ENCODE measurements around the gene PIP5KL1. TPM values are rescaled to one million over a fixed set of nuclear protein-coding genes. Genes with fewer than 3 reads are reported as not detected.

Gene PIP5KL1
- total RNA-seq, 2 experiments from 2014 or later = 0.95 to 4.4 TPM

GRCh38 chr9:127923771-127924170 lies 6.8 kb downstream of the PIP5KL1 start:
- intact Hi-C loops (cut with micrococcal nuclease; ENCODE audit: unreplicated experiment) = loop anchor here (10.0 kb wide), 1 partner anchor 419 kb away; no protein-coding TSS in a partner anchor
- DNase-seq (ENCODE audit: low spot score) = no peak
- POLR2A ChIA-PET = interaction anchor here (0.6 to 1.0 kb wide), 2 partner anchors 10 to 144 kb away, joined by 3 read pairs; partner anchors contain the start of gene NAIF1

GRCh38 chr9:127923046-127923445 lies 7.5 kb downstream of the PIP5KL1 start:
- Histone ChIP-seq H3K4me3 (ENCODE audit: low read depth, low read length, poor library complexity, severe bottlenecking) (no peak overlapping the region), H3K9me3 (ENCODE audit: low read length) (no peaks in the 10 kb centered on the region), H4K20me1 (ENCODE audit: insufficient read depth, low read length) (no peaks in the 10 kb centered on the region), H3K9me2 (ENCODE audit: insufficient read depth, low read length) (no peaks in the 10 kb centered on the region), H3K4me2 (ENCODE audit: low read length) (no peak overlapping the region), H3K79me2 (ENCODE audit: insufficient read depth, low read depth, low read length) (no peaks in the 10 kb centered on the region; the same call in 1 of the 2 replicates), H2AFZ (ENCODE audit: low read length) (no peak overlapping the region), H3K36me3 (ENCODE audit: insufficient read depth, low read length) (no peaks in the 10 kb centered on the region), H3K27ac (ENCODE audit: low read depth, low read length, poor library complexity, severe bottlenecking) (no peak overlapping the region), H3K4me1 (ENCODE audit: insufficient read depth, low read length, poor library complexity, severe bottlenecking) (peaks cover 37% of the 10 kb centered on the region)
- intact Hi-C loops (cut with micrococcal nuclease; ENCODE audit: unreplicated experiment) = loop anchor here (10.0 kb wide), 1 partner anchor 418 kb away; no protein-coding TSS in a partner anchor
- TF ChIP-seq EZH2phosphoT487 (IDR thresholded peaks at IDR 0.05; ENCODE audit: borderline replicate concordance, low read depth, low read length) (no peak), CTCF (conservative IDR thresholded peaks at IDR 0.05; ENCODE audit: low read length) (no peak)
- no TSS peak for BruUV-seq (replicated peaks)
- no peak for DNase-seq (ENCODE audit: low spot score)
- POLR2A ChIA-PET = interaction anchor here (0.6 to 1.0 kb wide), 3 partner anchors 16 to 282 kb away, joined by 3 read pairs; partner anchors contain the start of gene NAIF1
- CTCF ChIA-PET (ENCODE audit: unreplicated experiment) = interaction anchor here (0.6 kb wide), 1 partner anchor 47 kb away, joined by 7 read pairs; no protein-coding TSS in a partner anchor

More at GRCh38 chr9:127923771-127924170, 6.8 kb downstream of the PIP5KL1 start:
- H3K36me3 ChIP-seq (ENCODE audit: insufficient read depth, low read length) = no peaks in the 10 kb centered on the region
- no peaks in the 10 kb centered on the region for H4K20me1 ChIP-seq (ENCODE audit: insufficient read depth, low read length)
- BruUV-seq (replicated peaks) = no TSS peak
- no peak overlapping the region for H2AFZ ChIP-seq (ENCODE audit: low read length)
- no peaks in the 10 kb centered on the region for H3K9me3 ChIP-seq (ENCODE audit: low read length)
- no peak for TF ChIP-seq CTCF (conservative IDR thresholded peaks at IDR 0.05; ENCODE audit: low read length)
- no peak for TF ChIP-seq EZH2phosphoT487 (IDR thresholded peaks at IDR 0.05; ENCODE audit: borderline replicate concordance, low read depth, low read length)
- H3K4me2 ChIP-seq (ENCODE audit: low read length) = no peak overlapping the region
- H3K27ac ChIP-seq (ENCODE audit: low read depth, low read length, poor library complexity, severe bottlenecking) = no peak overlapping the region
- H3K79me2 ChIP-seq (ENCODE audit: insufficient read depth, low read depth, low read length) = no peaks in the 10 kb centered on the region; the same call in 1 of the 2 replicates
- no peak overlapping the region for H3K4me3 ChIP-seq (ENCODE audit: low read depth, low read length, poor library complexity, severe bottlenecking)
- CTCF ChIA-PET (ENCODE audit: unreplicated experiment) = no interaction called here
- H3K9me2 ChIP-seq (ENCODE audit: insufficient read depth, low read length) = no peaks in the 10 kb centered on the region
- peaks cover 37% of the 10 kb centered on the region for H3K4me1 ChIP-seq (ENCODE audit: insufficient read depth, low read length, poor library complexity, severe bottlenecking)

- H3K4me1 ChIP-seq (ENCODE audit: insufficient read depth, low read length, poor library complexity, severe bottlenecking) = peaks cover 34% of the 10 kb centered on the region
- 0 out of 2 replicates have a peak, but pooled peaks cover 1% of the 10 kb centered on the region for H3K36me3 ChIP-seq (ENCODE audit: insufficient read depth, low read length)
- no peak overlapping the region for H2AFZ ChIP-seq (ENCODE audit: low read length)
- CTCF ChIA-PET (ENCODE audit: unreplicated experiment) = interaction anchor here (0.5 to 1.4 kb wide), 4 partner anchors 11 to 129 kb away, joined by 3 to 4 read pairs (median 4); no protein-coding TSS in a partner anchor
- H3K4me3 ChIP-seq (ENCODE audit: low read depth, low read length, poor library complexity, severe bottlenecking) = no peak overlapping the region
- H3K27ac ChIP-seq (ENCODE audit: low read depth, low read length, poor library complexity, severe bottlenecking) = no peak overlapping the region
- POLR2A ChIA-PET = interaction anchor here (0.6 to 1.0 kb wide), 3 partner anchors 59 to 341 kb away, joined by 3 read pairs; partner anchors contain the start of genes EEIG1 and TOR2A
- H3K9me3 ChIP-seq (ENCODE audit: low read length) = no peaks in the 10 kb centered on the region
- peaks cover 1% of the 10 kb centered on the region; the same call in 1 of the 2 replicates for H3K79me2 ChIP-seq (ENCODE audit: insufficient read depth, low read depth, low read length)
- H3K4me2 ChIP-seq (ENCODE audit: low read length) = peak overlapping the region; percentile 43
- H4K20me1 ChIP-seq (ENCODE audit: insufficient read depth, low read length) = no peaks in the 10 kb centered on the region
- no peaks in the 10 kb centered on the region for H3K9me2 ChIP-seq (ENCODE audit: insufficient read depth, low read length)
- TF ChIP-seq CTCF (conservative IDR thresholded peaks at IDR 0.05; ENCODE audit: low read length) (peak; percentile 86), EZH2phosphoT487 (IDR thresholded peaks at IDR 0.05; ENCODE audit: borderline replicate concordance, low read depth, low read length) (no peak)
- BruUV-seq (replicated peaks) = no TSS peak
- intact Hi-C loops (cut with micrococcal nuclease; ENCODE audit: unreplicated experiment) = loop anchor here (2.0 to 10.0 kb wide), 2 partner anchors 187 to 417 kb away; partner anchors contain the start of gene TOR2A
- DNase-seq (ENCODE audit: low spot score) = peak; percentile 71
Measured at GRCh38 chr9:127921557-127922120, 8.9 kb downstream of the PIP5KL1 start.

Data from OCI-LY7 (cell line).